Nephron progenitor cell (in vitro differentiated cells): Measurements from ENCODE around the gene KIAA0232.

Experiments used
- DNase-seq: peaks from one replicate; pipeline ENCODE4 v3.0.0; 2021
- H3K27ac Mint-ChIP-seq: 2 replicates; pipeline ENCODE4 v1.8.0; 2021; ENCODE audit warnings: mild to moderate bottlenecking, moderate library complexity, mixed read lengths
- H3K27me3 Mint-ChIP-seq: 2 replicates; pipeline ENCODE4 v1.8.0; 2021; ENCODE audit warnings: mild to moderate bottlenecking, low read depth, mixed read lengths; ENCODE audit not compliant: poor library complexity
- H3K36me3 Mint-ChIP-seq: 2 replicates; pipeline ENCODE4 v1.8.0; 2021; ENCODE audit warnings: low read depth, mixed read lengths
- H3K4me1 Mint-ChIP-seq: 2 replicates; pipeline ENCODE4 v1.8.0; 2021; ENCODE audit warnings: mixed read lengths
- H3K4me3 Mint-ChIP-seq: 2 replicates; pipeline ENCODE4 v1.8.0; 2021; ENCODE audit warnings: mild to moderate bottlenecking, moderate library complexity, mixed read lengths
- H3K9me3 Mint-ChIP-seq: 2 replicates; pipeline ENCODE4 v1.8.0; 2021; ENCODE audit warnings: mild to moderate bottlenecking, moderate library complexity, mixed read lengths
- CTCF ChIP-seq: fragments of 200-600 bp; sonication (generic); IDR thresholded peaks from 2 replicates; pipeline ENCODE4 v1.5.0; 2021; ENCODE audit warnings: antibody characterized with exemption

Gene KIAA0232

GRCh38 chr4:6813725-6814124, 31.2 kb downstream of the KIAA0232 start:
- Mint-ChIP-seq H3K27me3 (no peaks in the 10 kb centered on the region), H3K4me1 (no peaks in the 10 kb centered on the region), H3K27ac (no peak overlapping the region), H3K9me3 (peaks cover 71% of the 10 kb centered on the region), H3K36me3 (peaks cover 89% of the 10 kb centered on the region), H3K4me3 (no peak overlapping the region)
- DNase-seq = no peak
- no peak for TF ChIP-seq CTCF

GRCh38 chr4:6815029-6815836, 32.7 kb downstream of the KIAA0232 start:
- Mint-ChIP-seq H3K4me1 (no peaks in the 10 kb centered on the region), H3K9me3 (peaks cover 77% of the 10 kb centered on the region)
- no peak for DNase-seq

GRCh38 chr4:6819295-6819694, 36.8 kb downstream of the KIAA0232 start:
- no peak for TF ChIP-seq CTCF
- Mint-ChIP-seq H3K27ac (no peak overlapping the region), H3K9me3 (peaks cover 81% of the 10 kb centered on the region), H3K4me1 (no peaks in the 10 kb centered on the region), H3K4me3 (no peak overlapping the region), H3K27me3 (no peaks in the 10 kb centered on the region), H3K36me3 (peaks cover 93% of the 10 kb centered on the region)
- DNase-seq = no peak

More at GRCh38 chr4:6815029-6815836, 32.7 kb downstream of the KIAA0232 start:
- Mint-ChIP-seq H3K4me3 (no peak overlapping the region), H3K27me3 (no peaks in the 10 kb centered on the region), H3K36me3 (peaks cover 89% of the 10 kb centered on the region), H3K27ac (no peak overlapping the region)
- no peak for TF ChIP-seq CTCF

- Mint-ChIP-seq H3K9me3 (peaks cover 67% of the 10 kb centered on the region), H3K36me3 (peaks cover 93% of the 10 kb centered on the region), H3K27me3 (no peaks in the 10 kb centered on the region), H3K4me1 (no peaks in the 10 kb centered on the region), H3K27ac (no peak overlapping the region), H3K4me3 (no peak overlapping the region)
- no peak for TF ChIP-seq CTCF
- no peak for DNase-seq
These were observed 38.2 kb downstream of the KIAA0232 start for GRCh38 chr4:6820695-6821094.

GRCh38 chr4:6824071-6824470, 41.5 kb downstream of the KIAA0232 start:
- Mint-ChIP-seq H3K4me1 (no peaks in the 10 kb centered on the region), H3K4me3 (no peak overlapping the region), H3K27ac (no peak overlapping the region), H3K36me3 (peaks cover 88% of the 10 kb centered on the region), H3K9me3 (peaks cover 33% of the 10 kb centered on the region), H3K27me3 (no peaks in the 10 kb centered on the region)
- DNase-seq = no peak
- TF ChIP-seq CTCF = no peak
